Activated CD4-positive, alpha-beta memory T cell treated with anti-CD3 and anti-CD28 coated beads for 36 hours (primary cell): ENCODE data around the gene E2F8. TPM values are rescaled to one million over a fixed set of nuclear protein-coding genes. Genes with fewer than 3 reads are reported as not detected.

ENCODE experiments used
- CTCF ChIA-PET: fragments of 350-600 bp; sonication (Branson Sonifier 250); formaldehyde crosslinking; loops from one replicate; lab custom pipeline; 2021; ENCODE audit warnings: antibody characterized with exemption, inconsistent platforms; lab: Charles Lee
- POLR2A ChIA-PET: fragments of 350-600 bp; sonication (Branson Sonifier 250); formaldehyde crosslinking; loops from one replicate; lab custom pipeline; 2021; ENCODE audit warnings: antibody characterized with exemption; lab: Charles Lee
- DNase-seq: peaks from one replicate; pipeline ENCODE4 v3.0.0-alpha.2; 2020
- H3K27ac Mint-ChIP-seq: one replicate; pipeline ENCODE4 v1.8.0; 2021; ENCODE audit warnings: mixed read lengths
- H3K27me3 Mint-ChIP-seq: one replicate; pipeline ENCODE4 v1.8.0; 2021; ENCODE audit warnings: mixed read lengths
- H3K36me3 Mint-ChIP-seq: one replicate; pipeline ENCODE4 v1.8.0; 2021; ENCODE audit warnings: mixed read lengths
- H3K4me1 Mint-ChIP-seq: one replicate; pipeline ENCODE4 v1.8.0; 2021; ENCODE audit warnings: low read depth, mixed read lengths
- H3K4me3 Mint-ChIP-seq: one replicate; pipeline ENCODE4 v1.8.0; 2021; ENCODE audit warnings: mild to moderate bottlenecking, mixed read lengths
- H3K9me3 Mint-ChIP-seq: one replicate; pipeline ENCODE4 v1.8.0; 2021; ENCODE audit warnings: mixed read lengths
- intact Hi-C: fragments of 100-400 bp; cut with micrococcal nuclease; formaldehyde crosslinking; loops from one replicate; pipeline ENCODE4 v1.15.1; 2023
- total RNA-seq, 2 experiments: library from RNA; stranded (reverse); gene quantifications; one replicate each; pipeline ENCODE4 v1.2.3, GENCODE V29; 2021

E2F8 gene
- total RNA-seq, 2 experiments from 2014 or later: 16.0 to 16.5 TPM

GRCh38 chr11:19193916-19194315 is 46.8 kb downstream of the E2F8 start:
- Mint-ChIP-seq H3K27ac (no peak overlapping the region), H3K36me3 (no peaks in the 10 kb centered on the region), H3K27me3 (no peaks in the 10 kb centered on the region), H3K4me3 (no peak overlapping the region), H3K4me1 (no peaks in the 10 kb centered on the region), H3K9me3 (no peaks in the 10 kb centered on the region)
- ChIA-PET CTCF (no interaction called here), POLR2A (interaction anchor here (0.6 kb wide), 1 partner anchor 15 kb away, joined by 4 read pairs; no protein-coding TSS in a partner anchor)
- no peak for DNase-seq
- intact Hi-C loops: no loop called here

DNA sequence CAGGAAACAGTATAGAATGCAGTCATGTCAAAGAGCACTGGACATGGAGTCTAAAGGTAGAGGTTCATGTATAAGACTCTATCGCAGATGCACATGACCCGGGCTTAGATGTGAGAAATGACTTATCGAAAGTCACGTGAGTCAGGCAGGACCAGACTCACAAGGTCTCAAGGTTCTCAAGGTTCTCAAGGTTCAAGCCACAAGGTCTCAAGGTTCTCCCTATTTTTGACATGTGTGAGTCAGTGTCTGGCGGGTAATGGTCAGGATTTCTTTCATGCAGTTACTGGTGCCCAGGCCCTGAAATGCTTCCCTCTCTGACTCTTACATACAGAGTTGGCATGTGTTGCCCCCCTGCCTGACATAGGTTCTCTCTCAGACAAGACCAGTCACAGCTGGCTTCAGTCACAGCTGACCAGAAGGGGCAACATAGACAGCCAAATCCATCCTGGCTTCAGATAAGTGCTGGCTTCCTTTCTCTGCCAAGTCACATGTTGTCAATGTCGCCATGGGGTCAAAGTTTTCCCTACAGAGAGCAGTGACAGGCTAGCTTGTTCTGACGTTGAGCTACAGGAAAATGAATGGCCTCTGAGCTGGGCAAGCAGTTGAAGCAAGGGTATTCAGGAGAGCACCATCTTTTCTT is 49.1 kb downstream of the E2F8 start:
- no peaks in the 10 kb centered on the region for H3K27me3 Mint-ChIP-seq
- intact Hi-C loops: no loop called here
- ChIA-PET POLR2A (no interaction called here), CTCF (no interaction called here)
- H3K9me3 Mint-ChIP-seq: no peaks in the 10 kb centered on the region
- H3K36me3 Mint-ChIP-seq: no peaks in the 10 kb centered on the region
- no peak overlapping the region for H3K4me3 Mint-ChIP-seq
- no peak for DNase-seq
- no peaks in the 10 kb centered on the region for H3K4me1 Mint-ChIP-seq
- no peak overlapping the region for H3K27ac Mint-ChIP-seq

DNA sequence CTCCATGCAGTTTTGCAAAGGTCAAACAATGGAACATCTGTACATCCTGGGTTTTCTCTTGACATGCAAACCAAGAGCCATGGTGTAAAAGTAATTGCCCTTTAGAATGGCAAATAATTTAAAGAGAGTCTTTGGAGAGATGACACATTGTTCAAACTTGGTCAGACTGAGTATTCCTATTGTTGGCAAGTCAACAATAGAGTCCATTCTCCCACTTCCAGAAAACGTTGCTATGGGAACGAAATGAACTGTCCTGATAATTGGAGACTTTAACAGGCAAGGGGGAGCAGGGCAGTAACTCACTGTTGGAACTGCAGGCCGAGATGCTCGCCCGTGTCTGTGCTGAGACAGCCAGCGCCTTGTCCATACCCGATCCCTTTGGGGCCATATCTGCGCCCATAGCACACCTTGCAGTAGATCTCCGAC is 52.9 kb downstream of the E2F8 start:
- POLR2A ChIA-PET: no interaction called here
- Mint-ChIP-seq H3K27me3 (no peaks in the 10 kb centered on the region), H3K4me1 (no peaks in the 10 kb centered on the region), H3K9me3 (no peaks in the 10 kb centered on the region), H3K4me3 (no peak overlapping the region), H3K36me3 (no peaks in the 10 kb centered on the region), H3K27ac (no peak overlapping the region)
- intact Hi-C loops: no loop called here
- DNase-seq: no peak
- CTCF ChIA-PET: no interaction called here

DNA sequence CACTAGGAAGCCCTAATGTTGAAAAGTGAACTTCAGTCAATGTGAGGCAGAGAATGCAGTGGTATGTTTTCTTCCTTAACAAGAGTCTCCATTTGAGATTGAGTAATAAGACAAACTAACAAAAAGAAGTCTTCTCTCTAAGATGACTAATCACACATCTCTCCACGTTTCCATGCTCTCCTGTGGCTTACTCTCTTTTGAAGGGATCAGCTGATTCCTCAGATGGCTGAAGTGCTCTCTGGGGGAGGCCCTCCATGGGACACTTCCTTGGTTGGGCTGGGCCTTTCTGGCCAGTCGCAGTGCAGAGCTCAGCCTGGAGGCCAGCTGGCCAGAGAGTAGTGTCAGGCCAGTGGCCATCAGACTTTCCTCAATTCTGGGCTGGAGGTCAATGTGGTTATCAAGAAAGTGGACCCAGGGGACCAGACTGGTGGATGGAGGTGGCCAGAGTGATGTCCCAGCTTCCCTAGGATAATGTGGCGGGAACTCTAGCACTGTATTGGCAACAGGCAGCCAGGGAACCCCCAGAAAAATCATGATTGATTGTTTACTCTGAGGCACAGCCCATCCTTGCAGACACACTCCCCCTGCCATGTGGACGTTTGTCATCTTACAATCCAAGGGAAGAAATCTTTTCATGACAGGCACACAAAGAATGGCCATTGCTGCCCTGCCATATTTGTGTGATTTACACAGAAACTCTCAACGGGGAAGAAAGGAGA is 53.5 kb downstream of the E2F8 start:
- Mint-ChIP-seq H3K4me1 (no peaks in the 10 kb centered on the region), H3K36me3 (no peaks in the 10 kb centered on the region), H3K4me3 (no peak overlapping the region), H3K9me3 (no peaks in the 10 kb centered on the region), H3K27me3 (no peaks in the 10 kb centered on the region), H3K27ac (no peak overlapping the region)
- ChIA-PET CTCF (no interaction called here), POLR2A (no interaction called here)
- DNase-seq: no peak
- intact Hi-C loops: no loop called here

- intact Hi-C loops: no loop called here
- CTCF ChIA-PET: no interaction called here
- no peak for DNase-seq
- Mint-ChIP-seq H3K27ac (no peak overlapping the region), H3K4me1 (no peaks in the 10 kb centered on the region), H3K4me3 (no peak overlapping the region), H3K36me3 (no peaks in the 10 kb centered on the region), H3K27me3 (no peaks in the 10 kb centered on the region), H3K9me3 (no peaks in the 10 kb centered on the region)
- POLR2A ChIA-PET: no interaction called here
Measured at GRCh38 chr11:19185516-19186052, 55.2 kb downstream of the E2F8 start.

DNA sequence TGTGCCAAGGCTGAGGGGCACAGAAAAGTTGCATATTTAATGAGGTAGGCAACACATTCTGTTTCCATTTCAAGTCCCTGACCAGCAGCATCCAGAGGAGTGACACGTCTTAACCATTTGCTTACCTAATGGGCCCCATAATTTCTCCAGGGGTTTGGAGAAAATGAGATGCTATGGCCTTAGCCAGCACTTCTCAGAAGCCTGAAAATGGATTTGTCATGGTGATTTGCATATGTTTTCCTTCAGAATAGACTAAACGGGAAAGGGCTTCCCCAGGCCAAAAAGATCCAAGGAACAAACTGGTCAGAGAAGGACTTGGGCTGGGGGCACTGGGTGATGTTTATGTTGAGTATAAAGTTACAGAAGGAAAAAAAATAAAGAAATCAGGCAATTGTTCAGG is 55.7 kb downstream of the E2F8 start:
- POLR2A ChIA-PET: no interaction called here
- no peak overlapping the region for H3K4me3 Mint-ChIP-seq
- H3K27me3 Mint-ChIP-seq: no peaks in the 10 kb centered on the region
- no peak for DNase-seq
- H3K36me3 Mint-ChIP-seq: no peaks in the 10 kb centered on the region
- H3K27ac Mint-ChIP-seq: no peak overlapping the region
- intact Hi-C loops: no loop called here
- H3K4me1 Mint-ChIP-seq: no peaks in the 10 kb centered on the region
- no peaks in the 10 kb centered on the region for H3K9me3 Mint-ChIP-seq
- CTCF ChIA-PET: no interaction called here

- no peaks in the 10 kb centered on the region for H3K27me3 Mint-ChIP-seq
- ChIA-PET CTCF (interaction anchor here (0.8 kb wide), 1 partner anchor 106 kb away, joined by 4 read pairs; no protein-coding TSS in a partner anchor), POLR2A (no interaction called here)
- intact Hi-C loops: no loop called here
- DNase-seq: no peak
- no peak overlapping the region for H3K4me3 Mint-ChIP-seq
- no peaks in the 10 kb centered on the region for H3K36me3 Mint-ChIP-seq
- H3K4me1 Mint-ChIP-seq: no peaks in the 10 kb centered on the region
- H3K9me3 Mint-ChIP-seq: no peaks in the 10 kb centered on the region
- no peak overlapping the region for H3K27ac Mint-ChIP-seq
Measured at GRCh38 chr11:19183646-19184045, 57.1 kb downstream of the E2F8 start.

- peaks cover under 1% of the 10 kb centered on the region for H3K36me3 Mint-ChIP-seq
- H3K4me3 Mint-ChIP-seq: no peak overlapping the region
- H3K27me3 Mint-ChIP-seq: no peaks in the 10 kb centered on the region
- no peaks in the 10 kb centered on the region for H3K4me1 Mint-ChIP-seq
- no peaks in the 10 kb centered on the region for H3K9me3 Mint-ChIP-seq
- no peak overlapping the region for H3K27ac Mint-ChIP-seq
- intact Hi-C loops: no loop called here
- CTCF ChIA-PET: no interaction called here
- POLR2A ChIA-PET: no interaction called here
- no peak for DNase-seq
Measured at GRCh38 chr11:19181531-19182261, 59.0 kb downstream of the E2F8 start.

GRCh38 chr11:19176629-19177186 is 64.0 kb downstream of the E2F8 start:
- no peak overlapping the region for H3K4me3 Mint-ChIP-seq
- no peak for DNase-seq
- no peaks in the 10 kb centered on the region for H3K27me3 Mint-ChIP-seq
- no peaks in the 10 kb centered on the region for H3K4me1 Mint-ChIP-seq
- H3K36me3 Mint-ChIP-seq: peaks cover 34% of the 10 kb centered on the region
- ChIA-PET POLR2A (interaction anchor here (0.5 kb wide), 1 partner anchor 787 kb away, joined by 3 read pairs; no protein-coding TSS in a partner anchor), CTCF (no interaction called here)
- no peak overlapping the region for H3K27ac Mint-ChIP-seq
- intact Hi-C loops: loop anchor here (10.0 kb wide), 1 partner anchor 102 kb away; no protein-coding TSS in a partner anchor
- no peaks in the 10 kb centered on the region for H3K9me3 Mint-ChIP-seq

Other genes with a start within 250 kb of the E2F8 start
- not detected for gene MRGPRX2, start 180.2 kb downstream of the E2F8 start, total RNA-seq
- gene ZDHHC13, start 123.8 kb downstream of the E2F8 start, total RNA-seq: 10 to 100 TPM; 25.4 to 26.8 TPM
- gene CSRP3, start 39.0 kb downstream of the E2F8 start, total RNA-seq: not detected